Fibroblast of lung (primary cell): ENCODE data around the gene SUN3. TPM values are rescaled to one million over a fixed set of nuclear protein-coding genes. Genes with fewer than 3 reads are reported as not detected.

Experiments
- DNase-seq, 2 donors: peaks; one replicate each; pipeline versions ENCODE4 v3.0.0 to v3.0.0-alpha.2; 2010; ENCODE audit warnings: low read depth in 2 of 2
- H2AFZ ChIP-seq: 2 replicates; pipeline ENCODE4 v1.5.1; 2012; ENCODE audit warnings: low read length, control low read depth, inconsistent platforms
- H3K27ac ChIP-seq: 2 replicates; pipeline ENCODE4 v1.5.1; 2011; ENCODE audit warnings: low read length, control low read depth; ENCODE audit not compliant: insufficient read depth
- H3K27me3 ChIP-seq: 2 replicates; pipeline ENCODE4 v1.5.1; 2011; ENCODE audit warnings: mild to moderate bottlenecking, low read length; ENCODE audit not compliant: control insufficient read depth, insufficient read depth
- H3K36me3 ChIP-seq: 2 replicates; pipeline ENCODE4 v1.5.1; 2011; ENCODE audit warnings: low read length; ENCODE audit not compliant: control insufficient read depth, insufficient read depth
- H3K4me1 ChIP-seq: 2 replicates; pipeline ENCODE4 v1.5.1; 2011; ENCODE audit warnings: low read length; ENCODE audit not compliant: control insufficient read depth, insufficient read depth; ENCODE audit errors: extremely low read depth
- H3K4me2 ChIP-seq: 2 replicates; pipeline ENCODE4 v1.5.1; 2011; ENCODE audit warnings: low read length, control low read depth; ENCODE audit not compliant: insufficient read depth; ENCODE audit errors: extremely low read depth
- H3K4me3 ChIP-seq, 4 experiments: fragments of 200-600 bp in 1 of 4; sonication (generic) in 1 of 4; replicated peaks in 1 of 4; 2 replicates each; pipeline ENCODE4 v1.5.1; 2011 to 2016; ENCODE audit warnings: low read length in 4 of 4, low read depth in 3 of 4, mild to moderate bottlenecking in 3 of 4, control low read depth in 2 of 4, inconsistent platforms in 1 of 4, mixed read lengths in 1 of 4; ENCODE audit not compliant: insufficient read depth in 1 of 4; ENCODE audit errors: control extremely low read depth in 1 of 4
- H3K79me2 ChIP-seq: 2 replicates; pipeline ENCODE4 v1.5.1; 2012; ENCODE audit warnings: mild to moderate bottlenecking, low read length, inconsistent platforms; ENCODE audit not compliant: control insufficient read depth, insufficient read depth
- H3K9ac ChIP-seq: 2 replicates; pipeline ENCODE4 v1.5.1; 2011; ENCODE audit warnings: mild to moderate bottlenecking, low read length, control low read depth; ENCODE audit not compliant: insufficient read depth
- H3K9me3 ChIP-seq: 2 replicates; pipeline ENCODE4 v1.5.1; 2012; ENCODE audit warnings: low read depth, low read length; ENCODE audit not compliant: control insufficient read depth, insufficient read depth
- H4K20me1 ChIP-seq: 2 replicates; pipeline ENCODE4 v1.5.1; 2011; ENCODE audit warnings: low read length; ENCODE audit not compliant: control insufficient read depth, insufficient read depth; ENCODE audit errors: extremely low read depth
- CTCF ChIP-seq, 2 donors: IDR thresholded peaks in 1 of 2; conservative IDR thresholded peaks in 1 of 2; 1 replicate in 1 of 2; 2 replicates in 1 of 2; pipeline ENCODE4 v1.5.1; 2011 to 2012; ENCODE audit warnings: low read length in 2 of 2, control low read depth in 1 of 2, inconsistent platforms in 1 of 2, low read depth in 1 of 2, mild to moderate bottlenecking in 1 of 2
- EZH2 ChIP-seq: IDR thresholded peaks from 2 replicates; pipeline ENCODE4 v1.5.1; 2012; ENCODE audit warnings: low read length, control low read depth, mild to moderate bottlenecking; ENCODE audit errors: missing control alignments
- polyA plus RNA-seq, 2 donors: library from polyadenylated mRNA; depleted of rRNA in 1 of 2; stranded (reverse) in 1 of 2; unstranded in 1 of 2; fragments of >200 nt; gene quantifications; 2 replicates each; pipeline ENCODE4 v1.2.1, GENCODE V29; 2011 to 2012; ENCODE audit warnings: missing spikeins in 1 of 2
- total RNA-seq: library from RNA; depleted of rRNA; stranded (reverse); fragments of >200 nt; gene quantifications from 2 replicates; pipeline ENCODE4 v1.2.1, GENCODE V29; 2014

Gene SUN3
- total and polyA plus RNA-seq, 2 donors (not counting 1 experiment from before 2014, with no cell fraction given), result not detected

GRCh38 chr7:48046458-48046857 is 17.6 kb upstream of the SUN3 start:
- Histone ChIP-seq H2AFZ (peak overlapping the region; percentile 17), H3K27me3 (no peaks in the 10 kb centered on the region), H3K36me3 (no peaks in the 10 kb centered on the region), H3K79me2 (no peaks in the 10 kb centered on the region), H4K20me1 (no peaks in the 10 kb centered on the region), H3K9me3 (no peaks in the 10 kb centered on the region), H3K27ac (no peak overlapping the region), H3K9ac (no peak overlapping the region), H3K4me2 (no peak overlapping the region), H3K4me3 (no peak overlapping the region), H3K4me1 (no peaks in the 10 kb centered on the region)
- TF ChIP-seq CTCF (conservative IDR thresholded peaks at IDR 0.05 in 1 of 2, IDR thresholded peaks at IDR 0.05 in 1 of 2; ENCODE audit: low read depth in 1 of 2, low read length in 2 of 2) (no peak), EZH2 (no peak)
- DNase-seq, result no peak

- no peak for DNase-seq
- H3K27me3 ChIP-seq, result no peaks in the 10 kb centered on the region
- H3K4me1 ChIP-seq, result peaks cover 2% of the 10 kb centered on the region
- no peaks in the 10 kb centered on the region for H3K9me3 ChIP-seq
- H3K27ac ChIP-seq, result no peak overlapping the region
- no peaks in the 10 kb centered on the region for H4K20me1 ChIP-seq
- H2AFZ ChIP-seq, result no peak overlapping the region
- H3K36me3 ChIP-seq, result no peaks in the 10 kb centered on the region
- H3K79me2 ChIP-seq, result no peaks in the 10 kb centered on the region
- H3K4me2 ChIP-seq, result no peak overlapping the region
- no peak overlapping the region for H3K4me3 ChIP-seq
- no peak overlapping the region for H3K9ac ChIP-seq
- no peak for TF ChIP-seq EZH2
- TF ChIP-seq CTCF (conservative IDR thresholded peaks at IDR 0.05 in 1 of 2, IDR thresholded peaks at IDR 0.05 in 1 of 2; ENCODE audit: low read depth in 1 of 2, low read length in 2 of 2), result no peak
These were observed 16.4 kb upstream of the SUN3 start for GRCh38 chr7:48045195-48045765.

- no peak overlapping the region for H3K4me3 ChIP-seq
- no peak overlapping the region for H3K27ac ChIP-seq
- H3K79me2 ChIP-seq, result no peaks in the 10 kb centered on the region
- H3K36me3 ChIP-seq, result no peaks in the 10 kb centered on the region
- H3K9me3 ChIP-seq, result no peaks in the 10 kb centered on the region
- H3K4me1 ChIP-seq, result peaks cover 2% of the 10 kb centered on the region
- no peak for DNase-seq
- no peak overlapping the region for H3K9ac ChIP-seq
- H2AFZ ChIP-seq, result no peak overlapping the region
- no peaks in the 10 kb centered on the region for H4K20me1 ChIP-seq
- peaks cover 1% of the 10 kb centered on the region for H3K27me3 ChIP-seq
- no peak overlapping the region for H3K4me2 ChIP-seq
- no peak for TF ChIP-seq EZH2
These were observed 13.7 kb upstream of the SUN3 start for GRCh38 chr7:48042636-48043035.
